HUDEP-2 (cell line): Measurements from ENCODE around the gene HRK.
A peak's percentile ranks its signal among the peaks of the same experiment; 100 is the strongest.
"Not testable (repeated sequence)": the region's sequence is repeated elsewhere in the genome, so short reads cannot be mapped to it uniquely, and the experiment has no call there.

ENCODE experiments used
- DNase-seq, 76 experiments: peaks; one replicate each; lab custom pipeline; 2025; ENCODE audit not compliant: unreplicated experiment in 76 of 76; lab: John Stamatoyannopoulos, UW

The HRK gene

GRCh38 chr12:116827432-116827831, 53.8 kb downstream of the HRK start:
- no peak for DNase-seq

- no peak for DNase-seq
Measured at GRCh38 chr12:116821291-116821690, 60.0 kb downstream of the HRK start.

GRCh38 chr12:116820064-116820656, 61.1 kb downstream of the HRK start:
- DNase-seq = no peak

- peak in 74 of 76 experiments; percentile 16 to 83 (median 72) for DNase-seq
Measured at GRCh38 chr12:116818948-116819832, 62.1 kb downstream of the HRK start.

- peak in 18 of 76 experiments; percentile 1 to 26 (median 10) for DNase-seq
Measured at GRCh38 chr12:116818341-116818856, 62.8 kb downstream of the HRK start.

- not testable (repeated sequence) for DNase-seq
Measured at GRCh38 chr12:116814766-116815165, 66.5 kb downstream of the HRK start.

- DNase-seq = no peak
Measured at GRCh38 chr12:116813271-116814041, 67.8 kb downstream of the HRK start.

- no peak for DNase-seq
Measured at GRCh38 chr12:116812238-116812637, 69.0 kb downstream of the HRK start.

- no peak for DNase-seq
Measured at GRCh38 chr12:116808113-116809105, 72.8 kb downstream of the HRK start.

GRCh38 chr12:116807546-116807945, 73.7 kb downstream of the HRK start:
- DNase-seq = no peak

- DNase-seq = no peak
Measured at GRCh38 chr12:116806845-116807440, 74.3 kb downstream of the HRK start.
